Fibroblast of lung (primary cell): ENCODE measurements around the gene MEMO1. TPM values are rescaled to one million over a fixed set of nuclear protein-coding genes. Genes with fewer than 3 reads are reported as not detected.

Experiments used
- DNase-seq, 2 donors: peaks; one replicate each; pipeline versions ENCODE4 v3.0.0 to v3.0.0-alpha.2; 2010; ENCODE audit warnings: low read depth in 2 of 2
- H2AFZ ChIP-seq: 2 replicates; pipeline ENCODE4 v1.5.1; 2012; ENCODE audit warnings: low read length, control low read depth, inconsistent platforms
- H3K27ac ChIP-seq: 2 replicates; pipeline ENCODE4 v1.5.1; 2011; ENCODE audit warnings: low read length, control low read depth; ENCODE audit not compliant: insufficient read depth
- H3K27me3 ChIP-seq: 2 replicates; pipeline ENCODE4 v1.5.1; 2011; ENCODE audit warnings: mild to moderate bottlenecking, low read length; ENCODE audit not compliant: control insufficient read depth, insufficient read depth
- H3K36me3 ChIP-seq: 2 replicates; pipeline ENCODE4 v1.5.1; 2011; ENCODE audit warnings: low read length; ENCODE audit not compliant: control insufficient read depth, insufficient read depth
- H3K4me1 ChIP-seq: 2 replicates; pipeline ENCODE4 v1.5.1; 2011; ENCODE audit warnings: low read length; ENCODE audit not compliant: control insufficient read depth, insufficient read depth; ENCODE audit errors: extremely low read depth
- H3K4me2 ChIP-seq: 2 replicates; pipeline ENCODE4 v1.5.1; 2011; ENCODE audit warnings: low read length, control low read depth; ENCODE audit not compliant: insufficient read depth; ENCODE audit errors: extremely low read depth
- H3K4me3 ChIP-seq, 4 experiments: fragments of 200-600 bp in 1 of 4; sonication (generic) in 1 of 4; replicated peaks in 1 of 4; 2 replicates each; pipeline ENCODE4 v1.5.1; 2011 to 2016; ENCODE audit warnings: low read length in 4 of 4, low read depth in 3 of 4, mild to moderate bottlenecking in 3 of 4, control low read depth in 2 of 4, inconsistent platforms in 1 of 4, mixed read lengths in 1 of 4; ENCODE audit not compliant: insufficient read depth in 1 of 4; ENCODE audit errors: control extremely low read depth in 1 of 4
- H3K79me2 ChIP-seq: 2 replicates; pipeline ENCODE4 v1.5.1; 2012; ENCODE audit warnings: mild to moderate bottlenecking, low read length, inconsistent platforms; ENCODE audit not compliant: control insufficient read depth, insufficient read depth
- H3K9ac ChIP-seq: 2 replicates; pipeline ENCODE4 v1.5.1; 2011; ENCODE audit warnings: mild to moderate bottlenecking, low read length, control low read depth; ENCODE audit not compliant: insufficient read depth
- H3K9me3 ChIP-seq: 2 replicates; pipeline ENCODE4 v1.5.1; 2012; ENCODE audit warnings: low read depth, low read length; ENCODE audit not compliant: control insufficient read depth, insufficient read depth
- H4K20me1 ChIP-seq: 2 replicates; pipeline ENCODE4 v1.5.1; 2011; ENCODE audit warnings: low read length; ENCODE audit not compliant: control insufficient read depth, insufficient read depth; ENCODE audit errors: extremely low read depth
- EZH2 ChIP-seq: IDR thresholded peaks from 2 replicates; pipeline ENCODE4 v1.5.1; 2012; ENCODE audit warnings: low read length, control low read depth, mild to moderate bottlenecking; ENCODE audit errors: missing control alignments
- polyA plus RNA-seq, 2 donors: library from polyadenylated mRNA; depleted of rRNA in 1 of 2; stranded (reverse) in 1 of 2; unstranded in 1 of 2; fragments of >200 nt; gene quantifications; 2 replicates each; pipeline ENCODE4 v1.2.1, GENCODE V29; 2011 to 2012; ENCODE audit warnings: missing spikeins in 1 of 2
- total RNA-seq: library from RNA; depleted of rRNA; stranded (reverse); fragments of >200 nt; gene quantifications from 2 replicates; pipeline ENCODE4 v1.2.1, GENCODE V29; 2014
- TF ChIP-seq, protein P1 (sequence below), 2 donors: IDR thresholded peaks in 1 of 2; conservative IDR thresholded peaks in 1 of 2; 1 replicate in 1 of 2; 2 replicates in 1 of 2; pipeline ENCODE4 v1.5.1; 2011 to 2012; ENCODE audit warnings: low read length in 2 of 2, control low read depth in 1 of 2, inconsistent platforms in 1 of 2, low read depth in 1 of 2, mild to moderate bottlenecking in 1 of 2

The MEMO1 gene
- total and polyA plus RNA-seq, 2 donors (not counting 1 experiment from before 2014, with no cell fraction given) = 34.0 to 64.2 TPM

DNA sequence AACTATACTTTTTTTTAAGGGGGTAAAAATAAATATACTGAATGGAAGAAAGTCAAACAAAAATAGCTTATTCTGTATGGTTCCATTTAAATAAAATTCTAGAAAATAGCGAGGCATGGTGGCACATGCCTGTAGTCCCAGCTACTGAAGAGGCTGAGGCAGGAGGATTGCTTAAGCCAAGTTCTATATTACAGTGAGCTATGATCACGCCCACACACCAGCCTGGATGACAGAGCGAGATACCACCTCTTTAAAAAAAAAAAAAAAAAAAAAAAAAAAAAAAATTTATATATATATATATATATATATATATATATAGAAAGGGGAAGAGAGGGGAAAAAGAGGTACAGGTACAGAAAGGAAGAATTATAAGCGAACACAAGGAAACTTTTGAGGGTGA is 77.7 kb downstream of the MEMO1 start:
- Histone ChIP-seq H3K9ac (no peak overlapping the region), H3K4me1 (no peaks in the 10 kb centered on the region), H3K27ac (no peak overlapping the region), H3K9me3 (no peaks in the 10 kb centered on the region), H3K36me3 (no peaks in the 10 kb centered on the region), H2AFZ (no peak overlapping the region), H3K4me2 (no peak overlapping the region), H4K20me1 (no peaks in the 10 kb centered on the region), H3K79me2 (peaks cover 3% of the 10 kb centered on the region), H3K4me3 (no peak overlapping the region), H3K27me3 (no peaks in the 10 kb centered on the region)
- DNase-seq = no peak
- TF ChIP-seq, protein P1, sequence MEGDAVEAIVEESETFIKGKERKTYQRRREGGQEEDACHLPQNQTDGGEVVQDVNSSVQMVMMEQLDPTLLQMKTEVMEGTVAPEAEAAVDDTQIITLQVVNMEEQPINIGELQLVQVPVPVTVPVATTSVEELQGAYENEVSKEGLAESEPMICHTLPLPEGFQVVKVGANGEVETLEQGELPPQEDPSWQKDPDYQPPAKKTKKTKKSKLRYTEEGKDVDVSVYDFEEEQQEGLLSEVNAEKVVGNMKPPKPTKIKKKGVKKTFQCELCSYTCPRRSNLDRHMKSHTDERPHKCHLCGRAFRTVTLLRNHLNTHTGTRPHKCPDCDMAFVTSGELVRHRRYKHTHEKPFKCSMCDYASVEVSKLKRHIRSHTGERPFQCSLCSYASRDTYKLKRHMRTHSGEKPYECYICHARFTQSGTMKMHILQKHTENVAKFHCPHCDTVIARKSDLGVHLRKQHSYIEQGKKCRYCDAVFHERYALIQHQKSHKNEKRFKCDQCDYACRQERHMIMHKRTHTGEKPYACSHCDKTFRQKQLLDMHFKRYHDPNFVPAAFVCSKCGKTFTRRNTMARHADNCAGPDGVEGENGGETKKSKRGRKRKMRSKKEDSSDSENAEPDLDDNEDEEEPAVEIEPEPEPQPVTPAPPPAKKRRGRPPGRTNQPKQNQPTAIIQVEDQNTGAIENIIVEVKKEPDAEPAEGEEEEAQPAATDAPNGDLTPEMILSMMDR (conservative IDR thresholded peaks at IDR 0.05 in 1 of 2, IDR thresholded peaks at IDR 0.05 in 1 of 2; ENCODE audit: low read depth in 1 of 2, low read length in 2 of 2) = no peak
- no peak for TF ChIP-seq EZH2

DNA sequence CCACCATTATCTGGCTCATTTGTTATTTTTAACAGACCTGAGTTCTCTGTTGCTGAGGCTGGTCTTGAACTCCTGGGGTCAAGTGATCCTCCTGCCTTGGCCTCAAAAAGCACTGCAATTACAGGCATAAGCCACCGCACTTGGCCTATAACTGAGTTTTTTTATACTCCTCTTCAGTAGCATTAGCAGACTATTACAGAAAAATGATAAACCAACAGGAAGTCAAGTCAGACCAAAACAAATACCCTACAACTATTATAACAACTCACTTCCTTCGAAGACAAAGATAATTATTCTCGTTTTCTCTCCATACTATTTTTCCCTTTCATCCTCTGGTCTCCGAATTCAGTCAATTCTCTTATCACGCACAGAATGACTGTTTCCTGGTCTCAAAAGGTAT is 78.2 kb downstream of the MEMO1 start:
- DNase-seq = no peak
- no peaks in the 10 kb centered on the region for H4K20me1 ChIP-seq
- no peaks in the 10 kb centered on the region for H3K27me3 ChIP-seq
- H3K9ac ChIP-seq = no peak overlapping the region
- no peak overlapping the region for H3K27ac ChIP-seq
- H2AFZ ChIP-seq = no peak overlapping the region
- H3K9me3 ChIP-seq = no peaks in the 10 kb centered on the region
- H3K4me2 ChIP-seq = no peak overlapping the region
- no peaks in the 10 kb centered on the region for H3K4me1 ChIP-seq
- H3K4me3 ChIP-seq = no peak overlapping the region
- no peaks in the 10 kb centered on the region for H3K36me3 ChIP-seq
- H3K79me2 ChIP-seq = peaks cover 3% of the 10 kb centered on the region
- TF ChIP-seq EZH2 = no peak
- TF ChIP-seq, protein P1 (conservative IDR thresholded peaks at IDR 0.05 in 1 of 2, IDR thresholded peaks at IDR 0.05 in 1 of 2; ENCODE audit: low read depth in 1 of 2, low read length in 2 of 2) = no peak

DNA sequence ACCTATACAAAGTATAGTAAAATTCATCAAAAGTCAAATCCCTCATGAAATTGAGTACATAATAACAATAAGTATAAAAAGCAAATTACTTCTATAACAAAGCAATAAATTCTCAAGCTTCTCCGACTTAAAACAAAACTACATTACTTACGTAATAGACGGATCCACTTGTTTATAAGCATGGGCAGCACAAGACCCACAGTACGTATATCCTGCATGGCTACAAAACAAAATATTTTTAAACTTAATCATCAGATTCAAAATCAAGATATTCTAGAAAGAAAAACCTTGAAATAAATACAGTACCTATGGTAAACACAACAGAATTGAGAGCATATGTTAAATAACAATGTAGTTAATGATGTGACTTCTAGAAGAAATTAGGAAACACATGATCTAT is 78.9 kb downstream of the MEMO1 start:
- no peaks in the 10 kb centered on the region for H3K9me3 ChIP-seq
- H2AFZ ChIP-seq = no peak overlapping the region
- peaks cover 3% of the 10 kb centered on the region for H3K79me2 ChIP-seq
- H3K9ac ChIP-seq = no peak overlapping the region
- H3K4me1 ChIP-seq = no peaks in the 10 kb centered on the region
- DNase-seq = peak in 1 of 2 donors; percentile 8
- no peaks in the 10 kb centered on the region for H3K27me3 ChIP-seq
- no peak for TF ChIP-seq EZH2
- TF ChIP-seq, protein P1 (conservative IDR thresholded peaks at IDR 0.05 in 1 of 2, IDR thresholded peaks at IDR 0.05 in 1 of 2; ENCODE audit: low read depth in 1 of 2, low read length in 2 of 2) = no peak
- no peaks in the 10 kb centered on the region for H3K36me3 ChIP-seq
- no peaks in the 10 kb centered on the region for H4K20me1 ChIP-seq
- H3K4me3 ChIP-seq = no peak overlapping the region
- H3K4me2 ChIP-seq = no peak overlapping the region
- no peak overlapping the region for H3K27ac ChIP-seq
